ENCODE data around the gene APBB2.

Gene APBB2

GRCh38 chr4:41124916-41125548, 89.3 kb downstream of the APBB2 start:
- in situ Hi-C loops (cut with MboI; ENCODE audit: low sequenced_read_pairs, unreplicated experiment), result no loop called here
- TF ChIP-seq, protein P1, sequence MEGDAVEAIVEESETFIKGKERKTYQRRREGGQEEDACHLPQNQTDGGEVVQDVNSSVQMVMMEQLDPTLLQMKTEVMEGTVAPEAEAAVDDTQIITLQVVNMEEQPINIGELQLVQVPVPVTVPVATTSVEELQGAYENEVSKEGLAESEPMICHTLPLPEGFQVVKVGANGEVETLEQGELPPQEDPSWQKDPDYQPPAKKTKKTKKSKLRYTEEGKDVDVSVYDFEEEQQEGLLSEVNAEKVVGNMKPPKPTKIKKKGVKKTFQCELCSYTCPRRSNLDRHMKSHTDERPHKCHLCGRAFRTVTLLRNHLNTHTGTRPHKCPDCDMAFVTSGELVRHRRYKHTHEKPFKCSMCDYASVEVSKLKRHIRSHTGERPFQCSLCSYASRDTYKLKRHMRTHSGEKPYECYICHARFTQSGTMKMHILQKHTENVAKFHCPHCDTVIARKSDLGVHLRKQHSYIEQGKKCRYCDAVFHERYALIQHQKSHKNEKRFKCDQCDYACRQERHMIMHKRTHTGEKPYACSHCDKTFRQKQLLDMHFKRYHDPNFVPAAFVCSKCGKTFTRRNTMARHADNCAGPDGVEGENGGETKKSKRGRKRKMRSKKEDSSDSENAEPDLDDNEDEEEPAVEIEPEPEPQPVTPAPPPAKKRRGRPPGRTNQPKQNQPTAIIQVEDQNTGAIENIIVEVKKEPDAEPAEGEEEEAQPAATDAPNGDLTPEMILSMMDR (IDR thresholded peaks at IDR 0.05; ENCODE audit: borderline replicate concordance, control extremely low read depth, extremely low read depth, insufficient read depth, missing control alignments), result no peak
- DNase-seq (ENCODE audit: low spot score), result no peak

DNA sequence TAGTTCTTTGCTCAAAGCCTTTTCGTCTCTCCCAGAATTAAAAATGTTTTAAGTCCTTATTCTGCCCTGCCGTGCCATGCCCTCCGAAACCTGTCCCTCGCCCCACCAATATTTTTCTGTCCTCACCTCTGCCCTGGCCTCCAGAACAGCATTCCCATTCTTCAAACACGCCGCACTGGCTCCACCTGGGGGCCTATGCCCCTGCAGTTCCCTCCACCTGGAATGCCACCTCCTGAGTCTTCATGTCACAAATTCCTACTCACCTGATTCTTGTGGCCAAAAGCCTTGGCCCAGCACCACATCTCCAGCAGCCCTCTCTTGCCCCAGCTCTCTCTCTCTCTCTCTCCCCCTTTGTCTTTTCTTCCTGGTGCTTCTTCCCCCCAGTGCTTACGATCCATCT, 91.6 kb downstream of the APBB2 start:
- DNase-seq (ENCODE audit: low spot score), result no peak
- in situ Hi-C loops (cut with MboI; ENCODE audit: low sequenced_read_pairs, unreplicated experiment), result no loop called here
- TF ChIP-seq, protein P1 (IDR thresholded peaks at IDR 0.05; ENCODE audit: borderline replicate concordance, control extremely low read depth, extremely low read depth, insufficient read depth, missing control alignments), result no peak

DNA sequence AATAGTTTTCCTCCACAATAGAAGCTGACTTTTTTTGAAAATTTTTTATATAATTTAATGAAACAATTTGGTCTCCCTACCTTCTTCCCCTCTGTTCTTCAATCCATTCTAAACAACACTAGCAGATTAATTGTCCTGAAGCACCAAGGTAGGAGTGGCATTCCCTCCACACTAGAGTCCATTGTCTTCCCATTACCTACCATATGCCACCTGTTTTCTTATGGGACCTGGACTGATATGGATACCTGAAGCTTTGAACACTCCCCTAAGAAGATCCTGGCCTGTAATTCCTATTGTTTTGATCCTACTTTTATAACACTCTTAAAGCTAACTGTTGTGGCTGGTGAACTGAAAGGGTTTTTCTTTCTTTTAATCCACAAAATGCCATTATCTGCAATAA, 92.0 kb downstream of the APBB2 start:
- no peak for DNase-seq (ENCODE audit: low spot score)
- TF ChIP-seq, protein P1 (IDR thresholded peaks at IDR 0.05; ENCODE audit: borderline replicate concordance, control extremely low read depth, extremely low read depth, insufficient read depth, missing control alignments), result no peak
- in situ Hi-C loops (cut with MboI; ENCODE audit: low sequenced_read_pairs, unreplicated experiment), result no loop called here

- DNase-seq (ENCODE audit: low spot score), result no peak
- in situ Hi-C loops (cut with MboI; ENCODE audit: low sequenced_read_pairs, unreplicated experiment), result no loop called here
- TF ChIP-seq, protein P1 (IDR thresholded peaks at IDR 0.05; ENCODE audit: borderline replicate concordance, control extremely low read depth, extremely low read depth, insufficient read depth, missing control alignments), result no peak
Observed at GRCh38 chr4:41121906-41122305, 92.4 kb downstream of the APBB2 start.

DNA sequence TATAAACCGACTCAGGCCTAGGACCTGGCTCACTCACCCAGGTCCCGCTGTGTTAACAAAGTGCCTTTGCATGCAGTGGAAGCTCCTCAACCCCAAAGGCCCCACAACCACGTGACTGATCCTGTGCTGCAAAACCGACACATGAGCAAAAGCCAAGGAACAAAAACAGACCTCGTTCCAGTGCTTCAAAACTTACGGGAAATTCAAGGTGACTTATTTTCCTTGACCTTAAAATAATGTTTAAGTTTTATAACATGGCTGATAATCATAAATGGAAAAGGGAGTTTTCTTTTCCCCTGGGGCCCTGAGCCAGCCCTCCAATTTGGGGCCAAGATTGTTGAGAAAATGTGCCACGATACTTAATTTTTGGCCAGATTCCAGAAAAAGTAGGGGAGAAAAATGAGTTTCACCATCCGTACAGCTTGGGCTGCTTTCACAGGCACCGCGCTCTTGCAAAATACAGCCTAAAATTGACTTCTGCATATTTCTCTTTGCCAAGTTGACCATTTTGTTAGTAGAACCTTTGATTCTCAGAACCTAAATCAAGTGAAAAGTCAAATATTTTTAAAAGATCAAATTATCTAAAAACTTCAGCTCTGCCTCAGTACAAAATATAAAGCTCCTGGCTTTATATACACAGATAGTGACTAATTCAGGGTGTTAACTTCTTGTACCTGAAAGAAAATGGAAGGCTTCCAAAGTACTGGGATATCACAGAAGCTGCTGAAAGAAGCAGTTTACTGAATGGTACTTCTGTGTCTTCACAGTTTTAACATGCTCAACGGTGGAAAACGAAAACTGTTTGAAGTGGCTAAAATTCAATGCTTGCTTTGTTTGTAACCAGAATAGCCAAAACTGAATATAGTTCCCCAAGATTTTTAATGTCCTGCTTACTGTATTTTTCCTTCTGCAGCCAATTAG, 93.8 kb downstream of the APBB2 start:
- no peak for DNase-seq (ENCODE audit: low spot score)
- TF ChIP-seq, protein P1 (IDR thresholded peaks at IDR 0.05; ENCODE audit: borderline replicate concordance, control extremely low read depth, extremely low read depth, insufficient read depth, missing control alignments), result no peak
- in situ Hi-C loops (cut with MboI; ENCODE audit: low sequenced_read_pairs, unreplicated experiment), result no loop called here

GRCh38 chr4:41119867-41120295, 94.5 kb downstream of the APBB2 start:
- no peak for DNase-seq (ENCODE audit: low spot score)
- in situ Hi-C loops (cut with MboI; ENCODE audit: low sequenced_read_pairs, unreplicated experiment), result no loop called here
- TF ChIP-seq, protein P1 (IDR thresholded peaks at IDR 0.05; ENCODE audit: borderline replicate concordance, control extremely low read depth, extremely low read depth, insufficient read depth, missing control alignments), result no peak

Data from GM13976 (cell line).